Activated T-helper 2 cell treated with anti-CD3 and anti-CD28 coated beads, Interferon-gamma antibody, Interleukin-2, Interleukin-4, amounts not matched to agents 10 μg/mL and 5 μg/mL and 100 μg/mL, durations not matched to agents 14 hours and 24 hours and 36 hours (primary cell): ENCODE results near the gene DMRT3. TPM values are rescaled to one million over a fixed set of nuclear protein-coding genes. Genes with fewer than 3 reads are reported as not detected.
A peak's percentile ranks its signal among the peaks of the same experiment; 100 is the strongest.

Experiments used
- DNase-seq: peaks from one replicate; pipeline ENCODE4 v3.0.0; 2021; ENCODE audit warnings: low spot score
- H3K27ac Mint-ChIP-seq: one replicate; pipeline ENCODE4 v1.8.0; 2021; ENCODE audit warnings: mixed read lengths
- H3K27me3 Mint-ChIP-seq: one replicate; pipeline ENCODE4 v1.8.0; 2021; ENCODE audit warnings: low read depth, mixed read lengths
- H3K36me3 Mint-ChIP-seq: one replicate; pipeline ENCODE4 v1.8.0; 2021; ENCODE audit warnings: low read depth, mixed read lengths
- H3K4me1 Mint-ChIP-seq: one replicate; pipeline ENCODE4 v1.8.0; 2021; ENCODE audit warnings: low read depth, mixed read lengths
- H3K4me3 Mint-ChIP-seq: one replicate; pipeline ENCODE4 v1.8.0; 2021; ENCODE audit warnings: low read depth, mild to moderate bottlenecking, moderate library complexity, mixed read lengths
- H3K9me3 Mint-ChIP-seq: one replicate; pipeline ENCODE4 v1.8.0; 2021; ENCODE audit warnings: mixed read lengths
- intact Hi-C: fragments of 100-400 bp; cut with micrococcal nuclease; formaldehyde crosslinking; loops from one replicate; pipeline ENCODE4 v1.15.1; 2023
- total RNA-seq: library from RNA; stranded (reverse); gene quantifications from 2 replicates; pipeline ENCODE4 v1.2.3, GENCODE V29; 2022

Gene DMRT3
- total RNA-seq, 1 donor from 2014 or later = not detected

GRCh38 chr9:974031-974995, 2.1 kb upstream of the DMRT3 start:
- Mint-ChIP-seq H3K27me3 (peaks cover 75% of the 10 kb centered on the region), H3K4me1 (peaks cover under 1% of the 10 kb centered on the region), H3K4me3 (no peak overlapping the region), H3K27ac (no peak overlapping the region), H3K9me3 (no peaks in the 10 kb centered on the region), H3K36me3 (no peaks in the 10 kb centered on the region)
- no peak for DNase-seq
- intact Hi-C loops = no loop called here

- no peak for DNase-seq
- intact Hi-C loops = loop anchor here (1.0 kb wide), 1 partner anchor 75 kb away; the partner anchor contains the start of gene DMRT2
- Mint-ChIP-seq H3K4me3 (no peak overlapping the region), H3K9me3 (no peaks in the 10 kb centered on the region), H3K36me3 (no peaks in the 10 kb centered on the region), H3K4me1 (no peaks in the 10 kb centered on the region), H3K27ac (no peak overlapping the region), H3K27me3 (peaks cover 77% of the 10 kb centered on the region)
Measured at GRCh38 chr9:974996-975739, 1.3 kb upstream of the DMRT3 start.

- no peak for DNase-seq
- H3K4me1 Mint-ChIP-seq = no peaks in the 10 kb centered on the region
- H3K36me3 Mint-ChIP-seq = no peaks in the 10 kb centered on the region
- H3K4me3 Mint-ChIP-seq = no peak overlapping the region
- peaks cover 76% of the 10 kb centered on the region for H3K27me3 Mint-ChIP-seq
- peak overlapping the region; percentile 38 for H3K27ac Mint-ChIP-seq
- intact Hi-C loops = loop anchor here (1.0 kb wide), 1 partner anchor 75 kb away; the partner anchor contains the start of gene DMRT2
- no peaks in the 10 kb centered on the region for H3K9me3 Mint-ChIP-seq
Measured at GRCh38 chr9:975740-976257, 656 bp upstream of the DMRT3 start.

DNA sequence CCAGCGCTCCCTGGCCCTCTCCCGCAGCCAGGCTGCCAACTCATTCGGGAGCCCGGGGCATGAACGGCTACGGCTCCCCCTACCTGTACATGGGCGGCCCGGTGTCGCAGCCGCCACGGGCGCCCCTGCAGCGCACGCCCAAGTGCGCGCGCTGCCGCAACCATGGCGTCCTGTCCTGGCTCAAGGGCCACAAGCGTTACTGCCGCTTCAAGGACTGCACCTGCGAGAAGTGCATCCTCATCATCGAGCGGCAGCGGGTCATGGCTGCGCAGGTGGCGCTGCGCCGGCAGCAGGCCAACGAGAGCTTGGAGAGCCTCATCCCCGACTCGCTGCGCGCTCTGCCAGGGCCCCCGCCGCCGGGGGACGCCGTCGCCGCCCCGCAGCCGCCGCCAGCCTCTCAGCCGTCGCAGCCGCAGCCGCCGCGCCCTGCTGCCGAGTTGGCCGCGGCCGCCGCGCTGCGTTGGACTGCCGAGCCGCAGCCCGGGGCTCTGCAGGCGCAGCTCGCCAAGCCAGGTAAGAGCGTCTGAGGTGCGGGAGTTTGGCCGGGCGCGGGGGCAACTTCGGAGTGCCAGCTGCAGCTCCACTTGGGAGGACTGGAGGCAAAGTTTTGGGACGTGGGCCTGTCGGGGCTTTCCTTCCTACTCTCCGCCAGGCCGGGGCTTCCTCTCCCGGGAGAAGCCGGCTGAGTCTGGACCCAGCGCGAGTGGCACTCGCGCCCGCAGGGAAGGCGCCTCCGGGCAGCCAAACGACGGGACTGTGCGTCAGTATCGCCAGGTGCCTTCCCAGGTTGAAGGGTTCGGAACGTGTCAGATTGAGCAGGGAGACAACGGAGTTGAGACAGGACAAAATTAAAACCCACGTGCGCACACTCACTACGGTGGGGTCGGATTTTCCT, 735 bp downstream of the DMRT3 start:
- no peak for DNase-seq
- no peak overlapping the region for H3K27ac Mint-ChIP-seq
- H3K4me1 Mint-ChIP-seq = no peaks in the 10 kb centered on the region
- intact Hi-C loops = no loop called here
- no peaks in the 10 kb centered on the region for H3K9me3 Mint-ChIP-seq
- H3K4me3 Mint-ChIP-seq = no peak overlapping the region
- peaks cover 84% of the 10 kb centered on the region for H3K27me3 Mint-ChIP-seq
- H3K36me3 Mint-ChIP-seq = no peaks in the 10 kb centered on the region

GRCh38 chr9:977838-978830, 1.7 kb downstream of the DMRT3 start:
- intact Hi-C loops = no loop called here
- Mint-ChIP-seq H3K27me3 (peaks cover 84% of the 10 kb centered on the region), H3K9me3 (no peaks in the 10 kb centered on the region), H3K36me3 (no peaks in the 10 kb centered on the region), H3K4me3 (no peak overlapping the region), H3K27ac (peak overlapping the region; percentile 26), H3K4me1 (peaks cover 2% of the 10 kb centered on the region)
- DNase-seq = no peak

GRCh38 chr9:979983-980382, 3.5 kb downstream of the DMRT3 start:
- no peak overlapping the region for H3K4me3 Mint-ChIP-seq
- H3K27ac Mint-ChIP-seq = no peak overlapping the region
- intact Hi-C loops = no loop called here
- no peaks in the 10 kb centered on the region for H3K9me3 Mint-ChIP-seq
- H3K36me3 Mint-ChIP-seq = no peaks in the 10 kb centered on the region
- no peak for DNase-seq
- H3K27me3 Mint-ChIP-seq = peaks cover 77% of the 10 kb centered on the region
- peaks cover 2% of the 10 kb centered on the region for H3K4me1 Mint-ChIP-seq

DNA sequence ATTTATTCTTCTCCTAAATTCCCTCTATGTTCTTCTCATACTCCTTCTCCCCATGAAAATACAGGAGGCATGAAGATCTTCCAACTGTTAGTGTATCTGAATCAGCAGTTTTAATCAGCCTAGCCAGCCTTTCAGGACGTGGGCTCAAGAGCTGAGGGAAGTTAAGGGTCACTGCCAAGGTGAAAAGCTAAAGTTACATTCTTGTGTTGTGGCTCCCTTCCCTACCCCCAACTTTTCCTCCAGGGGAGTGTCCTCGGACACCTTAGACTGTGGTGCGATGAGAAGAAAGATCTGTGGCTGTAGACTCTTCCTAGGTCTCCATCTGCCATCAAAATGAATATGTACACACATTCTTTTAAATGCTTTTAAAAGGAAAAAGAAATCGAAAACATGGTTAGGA, 4.2 kb downstream of the DMRT3 start:
- Mint-ChIP-seq H3K9me3 (no peaks in the 10 kb centered on the region), H3K27me3 (peaks cover 75% of the 10 kb centered on the region), H3K36me3 (no peaks in the 10 kb centered on the region), H3K4me1 (peaks cover 2% of the 10 kb centered on the region), H3K4me3 (no peak overlapping the region), H3K27ac (no peak overlapping the region)
- DNase-seq = no peak
- intact Hi-C loops = no loop called here

DNA sequence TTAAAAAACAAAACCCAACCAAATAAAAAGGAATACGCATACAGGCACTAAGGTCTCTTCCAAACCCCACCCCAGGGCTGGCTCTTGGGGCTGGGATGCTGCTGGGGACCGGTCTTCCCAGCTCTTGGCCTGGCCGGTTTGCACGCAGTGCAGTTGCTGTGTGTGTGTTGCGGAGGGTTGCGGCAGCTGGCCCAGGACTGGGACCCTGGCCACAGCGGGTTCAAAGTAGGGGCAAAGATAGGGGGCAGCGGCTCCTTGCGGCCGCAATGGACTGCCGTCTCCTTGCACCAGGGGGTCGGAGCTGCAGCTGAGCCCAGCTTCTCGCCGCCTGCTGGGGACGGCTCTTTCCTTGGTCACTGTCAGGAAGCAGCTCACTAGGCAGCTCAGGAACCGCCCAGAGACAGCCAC, 5.0 kb downstream of the DMRT3 start:
- DNase-seq = no peak
- H3K9me3 Mint-ChIP-seq = no peaks in the 10 kb centered on the region
- no peak overlapping the region for H3K4me3 Mint-ChIP-seq
- H3K4me1 Mint-ChIP-seq = peaks cover 2% of the 10 kb centered on the region
- no peaks in the 10 kb centered on the region for H3K36me3 Mint-ChIP-seq
- no peak overlapping the region for H3K27ac Mint-ChIP-seq
- intact Hi-C loops = no loop called here
- H3K27me3 Mint-ChIP-seq = peaks cover 77% of the 10 kb centered on the region

DNA sequence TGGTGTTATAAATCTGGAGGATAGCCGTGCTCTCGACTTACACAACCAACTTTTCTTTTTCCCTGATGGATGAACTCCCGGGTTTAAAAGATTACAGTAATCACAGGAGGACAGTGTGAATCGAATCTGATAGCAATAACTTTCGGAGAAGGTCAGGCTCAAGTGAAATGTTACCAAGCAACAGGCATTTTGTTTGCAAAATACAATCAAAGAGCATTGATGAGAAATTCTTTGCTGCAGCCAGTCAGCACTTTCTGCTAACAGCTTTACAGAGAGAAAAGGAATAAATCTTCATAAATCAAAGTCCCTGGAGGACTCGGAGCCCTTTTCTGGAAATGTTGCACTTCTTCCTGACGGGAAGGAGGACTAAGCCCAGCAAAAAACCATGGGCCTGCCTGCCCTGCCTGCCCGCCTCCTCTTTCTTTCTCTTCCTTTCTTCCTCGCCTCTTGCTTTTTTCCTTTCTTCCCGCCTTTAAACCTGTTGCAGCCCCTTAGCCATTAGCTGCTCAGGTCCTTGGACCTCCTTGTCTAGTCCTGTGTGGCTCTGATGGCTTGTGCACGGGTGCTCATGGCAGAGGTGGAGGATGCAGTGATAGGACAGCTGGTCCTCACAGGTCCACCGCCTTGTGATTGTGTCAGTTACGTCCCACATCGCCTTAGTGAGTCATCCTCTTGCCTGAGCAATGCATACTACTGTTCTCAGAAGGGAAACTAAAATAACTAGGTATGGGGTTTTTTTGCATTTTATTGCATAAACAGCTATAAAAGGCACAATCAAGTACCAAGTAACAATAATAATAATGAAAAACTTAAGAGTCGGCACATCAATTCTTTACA, 6.2 kb downstream of the DMRT3 start:
- Mint-ChIP-seq H3K27me3 (peaks cover 82% of the 10 kb centered on the region), H3K4me3 (no peak overlapping the region)

GRCh38 chr9:994005-994404, 17.6 kb downstream of the DMRT3 start:
- peaks cover 14% of the 10 kb centered on the region for H3K27me3 Mint-ChIP-seq
- peaks cover 10% of the 10 kb centered on the region for H3K4me1 Mint-ChIP-seq
- intact Hi-C loops = no loop called here
- DNase-seq = no peak
- H3K4me3 Mint-ChIP-seq = no peak overlapping the region
- no peaks in the 10 kb centered on the region for H3K36me3 Mint-ChIP-seq
- no peaks in the 10 kb centered on the region for H3K9me3 Mint-ChIP-seq
- H3K27ac Mint-ChIP-seq = no peak overlapping the region

More for the DNA sequence above, 6.2 kb downstream of the DMRT3 start:
- Mint-ChIP-seq H3K9me3 (no peaks in the 10 kb centered on the region), H3K27ac (no peak overlapping the region), H3K4me1 (peaks cover 2% of the 10 kb centered on the region), H3K36me3 (no peaks in the 10 kb centered on the region)
- no peak for DNase-seq
- intact Hi-C loops = no loop called here

GRCh38 chr9:995192-995591, 18.7 kb downstream of the DMRT3 start:
- Mint-ChIP-seq H3K4me1 (peaks cover 10% of the 10 kb centered on the region), H3K27ac (no peak overlapping the region), H3K4me3 (no peak overlapping the region), H3K27me3 (peaks cover 13% of the 10 kb centered on the region), H3K9me3 (no peaks in the 10 kb centered on the region), H3K36me3 (no peaks in the 10 kb centered on the region)
- no peak for DNase-seq
- intact Hi-C loops = no loop called here
